GM18498 (cell line): ENCODE results near the gene SECISBP2L.
A peak's percentile ranks its signal among the peaks of the same experiment; 100 is the strongest.
"Not testable (repeated sequence)": the region's sequence is repeated elsewhere in the genome, so short reads cannot be mapped to it uniquely, and the experiment has no call there.

Experiments
- ATAC-seq: cut with Tn5 transposase; IDR thresholded peaks from one replicate; pipeline ENCODE4 v1.9.1; 2021; ENCODE audit warnings: mild to moderate bottlenecking, moderate library complexity; ENCODE audit not compliant: unreplicated experiment

The SECISBP2L gene

DNA sequence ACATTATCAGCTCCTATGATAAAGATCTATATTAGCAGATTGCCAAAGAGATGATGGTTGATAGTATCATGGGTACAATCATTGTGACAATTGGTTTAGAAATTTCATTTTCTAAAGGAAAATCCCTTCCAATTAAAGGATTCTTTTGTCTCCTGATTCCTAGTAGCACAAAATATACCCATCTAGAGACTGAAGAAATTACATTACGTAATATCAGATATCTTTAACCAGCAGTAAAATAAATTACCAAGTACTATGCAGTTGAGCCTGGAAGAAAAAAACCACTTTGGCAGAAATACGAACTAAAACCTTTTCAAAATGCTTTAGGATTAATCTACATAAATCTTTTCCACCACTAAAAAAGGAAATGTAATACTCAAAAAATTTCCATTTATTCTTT, 46.9 kb downstream of the SECISBP2L start:
- ATAC-seq: no peak

GRCh38 chr15:48996276-48996675, 50.0 kb downstream of the SECISBP2L start:
- ATAC-seq: no peak

- ATAC-seq: no peak
These were observed 52.9 kb downstream of the SECISBP2L start for GRCh38 chr15:48993380-48993779.

GRCh38 chr15:48992545-48992944, 53.7 kb downstream of the SECISBP2L start:
- ATAC-seq: peak; percentile 83

DNA sequence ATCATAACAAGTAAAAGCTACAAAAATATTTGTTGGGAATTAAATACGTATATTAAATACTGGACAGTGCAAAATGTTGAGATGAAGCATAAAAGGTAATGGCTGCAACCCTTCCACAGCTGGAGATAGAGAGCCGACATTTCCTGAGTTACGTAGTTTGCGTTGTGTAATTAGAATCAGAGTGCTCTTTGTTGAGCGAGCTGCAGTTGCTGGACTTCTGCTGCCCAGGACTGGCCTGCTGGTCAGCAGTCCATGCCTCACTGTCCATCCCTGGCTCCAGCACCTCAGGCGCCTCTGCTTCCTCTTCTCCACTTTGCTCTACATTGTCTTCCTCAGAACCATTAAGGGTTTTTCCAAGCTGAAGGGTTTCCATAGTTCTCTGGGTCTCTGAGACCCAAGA, 54.1 kb downstream of the SECISBP2L start:
- peak; percentile 12 for ATAC-seq

DNA sequence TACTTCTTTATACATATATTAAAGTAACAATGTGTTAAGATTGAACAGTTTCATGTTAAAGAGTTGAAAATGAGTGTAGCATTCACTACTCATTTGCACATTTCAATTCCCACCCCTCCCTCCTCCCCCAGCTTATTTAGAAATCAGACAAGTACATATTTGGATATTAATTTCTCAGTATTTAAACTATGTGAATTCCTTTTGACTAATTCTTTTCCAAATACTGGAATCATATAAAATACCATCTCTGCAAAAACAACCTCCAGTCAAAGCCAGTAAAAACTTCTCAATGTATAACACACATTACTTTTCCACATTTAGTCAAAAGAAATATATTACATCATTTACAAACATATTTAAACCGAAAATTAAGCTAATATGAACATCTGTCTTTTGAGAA, 57.1 kb downstream of the SECISBP2L start:
- ATAC-seq: no peak

DNA sequence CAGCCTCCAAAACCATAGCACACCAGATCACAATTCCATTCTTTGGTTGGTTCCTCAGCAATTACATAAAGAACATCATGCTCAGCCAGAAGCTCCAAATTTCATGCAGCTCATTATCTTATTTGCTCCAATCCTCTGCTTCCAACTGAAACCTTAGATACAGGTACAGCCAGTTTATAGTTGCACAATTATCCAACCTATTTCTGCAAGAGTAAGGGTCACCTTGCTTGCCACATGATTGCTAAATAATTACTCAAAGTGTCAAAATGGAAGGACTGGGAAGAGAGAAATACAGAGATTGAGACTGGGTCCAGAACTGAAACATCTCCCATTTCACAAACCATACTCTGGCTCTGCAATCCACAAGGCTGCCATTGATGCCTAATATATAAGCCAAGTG, 59.1 kb downstream of the SECISBP2L start:
- ATAC-seq: no peak

GRCh38 chr15:48986240-48986639, 60.0 kb downstream of the SECISBP2L start:
- ATAC-seq: no peak

GRCh38 chr15:48985516-48985915, 60.7 kb downstream of the SECISBP2L start:
- no peak for ATAC-seq

DNA sequence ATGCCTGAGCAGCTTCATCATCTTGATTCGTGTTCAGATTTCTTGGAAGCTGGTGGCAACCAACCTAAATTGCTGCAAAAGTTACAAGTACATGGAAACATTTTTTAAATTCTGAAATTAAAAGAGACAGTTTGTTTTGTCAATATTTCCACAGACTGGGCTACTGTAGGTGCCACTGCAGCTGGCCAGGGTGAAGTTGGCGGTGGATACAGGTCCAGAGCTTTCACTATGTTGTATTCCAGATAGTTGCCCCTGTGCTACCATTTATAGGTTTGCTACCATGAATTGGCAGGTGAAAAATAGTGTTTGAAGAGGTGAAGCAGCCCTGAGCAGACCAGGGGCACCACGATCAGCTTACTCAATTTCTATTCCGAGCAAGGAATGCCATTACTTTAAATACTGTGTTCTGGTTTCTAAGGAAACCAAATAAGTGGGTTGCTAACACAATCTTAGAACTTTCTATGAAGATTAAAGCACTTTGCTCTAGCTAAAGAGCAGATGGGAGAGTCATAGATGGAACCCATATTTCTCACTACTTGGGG, 61.4 kb downstream of the SECISBP2L start:
- ATAC-seq: no peak

- ATAC-seq: no peak
These were observed 62.1 kb downstream of the SECISBP2L start for GRCh38 chr15:48984021-48984710.

- no peak for ATAC-seq
These were observed 62.9 kb downstream of the SECISBP2L start for GRCh38 chr15:48983300-48983699.

DNA sequence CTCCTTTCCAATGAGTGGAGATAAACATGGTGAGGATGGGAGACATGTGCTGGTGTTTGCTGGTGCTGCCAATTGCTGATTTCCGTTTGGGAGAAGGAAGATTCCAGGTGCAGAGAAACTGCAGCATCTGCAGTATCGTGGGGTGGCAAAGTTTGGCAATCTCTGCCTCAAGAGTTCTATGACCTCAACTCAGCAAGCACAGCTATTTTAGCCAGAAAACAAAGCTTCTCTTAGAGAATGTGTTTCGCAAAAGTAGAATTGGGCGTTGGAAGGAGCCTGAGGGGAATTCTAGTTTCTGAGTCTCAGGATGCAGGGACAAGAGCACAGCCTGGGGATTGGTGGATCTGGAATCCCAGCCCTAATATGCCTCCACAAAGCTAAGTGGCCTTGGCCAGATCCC, 64.3 kb downstream of the SECISBP2L start:
- ATAC-seq: no peak

- no peak for ATAC-seq
These were observed 67.6 kb downstream of the SECISBP2L start for GRCh38 chr15:48978638-48979037.

GRCh38 chr15:48976444-48977088, 69.7 kb downstream of the SECISBP2L start:
- no peak for ATAC-seq

GRCh38 chr15:48975472-48976419, 70.5 kb downstream of the SECISBP2L start:
- peak; percentile 97 for ATAC-seq

DNA sequence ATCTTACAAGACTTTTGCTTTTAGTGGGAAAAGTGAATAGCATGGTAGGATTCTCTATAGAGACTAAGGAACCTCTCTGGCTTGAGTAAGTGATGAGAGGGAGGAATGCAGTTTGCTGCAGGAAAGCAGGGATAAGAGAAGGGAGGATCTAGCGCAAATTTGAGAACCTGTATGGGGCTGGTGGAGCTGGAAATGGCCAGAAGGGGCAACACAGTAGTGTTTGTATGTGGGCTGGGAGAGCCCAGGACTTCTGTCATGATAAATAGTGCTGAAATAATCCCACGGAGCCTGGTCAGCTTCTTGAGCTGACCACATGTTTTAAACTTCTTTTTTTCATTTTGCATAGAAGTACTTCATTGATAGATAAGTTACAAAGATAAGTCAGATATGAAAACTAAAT, 71.4 kb downstream of the SECISBP2L start:
- no peak for ATAC-seq

- no peak for ATAC-seq
These were observed 73.3 kb downstream of the SECISBP2L start for GRCh38 chr15:48972750-48973503.

DNA sequence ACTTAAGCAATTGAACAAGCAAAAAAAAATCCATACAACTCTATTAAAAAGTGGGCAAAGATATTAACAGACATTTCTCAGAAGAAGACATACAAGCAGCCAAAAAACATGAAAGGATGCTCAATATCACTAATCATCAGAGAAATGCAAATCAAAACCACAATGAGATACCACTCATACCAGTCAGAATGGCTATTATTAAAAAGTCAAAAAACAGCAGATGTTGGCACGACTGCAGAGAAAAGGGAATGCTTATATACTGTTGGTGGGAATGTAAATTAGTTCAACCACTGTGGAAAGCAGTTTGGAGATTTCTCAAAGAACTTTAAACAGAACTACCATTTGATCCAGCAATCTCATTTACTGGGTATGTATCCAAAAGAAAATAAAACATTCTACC, 75.3 kb downstream of the SECISBP2L start:
- not testable (repeated sequence) for ATAC-seq

DNA sequence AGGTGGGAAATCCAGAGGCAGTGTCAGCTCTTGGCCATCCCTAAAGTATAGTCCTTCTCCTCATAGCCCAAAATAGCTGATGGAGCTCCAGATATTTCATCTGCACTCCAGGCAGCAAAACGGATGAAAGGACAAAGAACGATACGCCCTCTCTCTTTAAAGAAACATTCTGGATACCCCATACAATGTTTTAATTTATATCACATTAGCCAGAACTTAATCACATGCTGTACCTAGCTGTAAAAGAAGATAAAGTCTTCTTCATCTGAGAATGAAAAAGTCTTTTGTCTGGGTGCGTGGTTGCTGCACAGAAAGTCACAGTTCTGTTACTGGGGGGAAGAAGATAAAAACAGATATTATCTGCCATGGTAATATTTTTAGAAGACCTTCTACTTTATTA, 78.2 kb downstream of the SECISBP2L start:
- ATAC-seq: no peak

- no peak for ATAC-seq
These were observed 78.9 kb downstream of the SECISBP2L start for GRCh38 chr15:48967336-48967735.
